Measurements from ENCODE around the gene SMLR1. TPM values are rescaled to one million over a fixed set of nuclear protein-coding genes. Genes with fewer than 3 reads are reported as not detected.

The SMLR1 gene
- total and polyA plus RNA-seq, 7 donors, result not detected

DNA sequence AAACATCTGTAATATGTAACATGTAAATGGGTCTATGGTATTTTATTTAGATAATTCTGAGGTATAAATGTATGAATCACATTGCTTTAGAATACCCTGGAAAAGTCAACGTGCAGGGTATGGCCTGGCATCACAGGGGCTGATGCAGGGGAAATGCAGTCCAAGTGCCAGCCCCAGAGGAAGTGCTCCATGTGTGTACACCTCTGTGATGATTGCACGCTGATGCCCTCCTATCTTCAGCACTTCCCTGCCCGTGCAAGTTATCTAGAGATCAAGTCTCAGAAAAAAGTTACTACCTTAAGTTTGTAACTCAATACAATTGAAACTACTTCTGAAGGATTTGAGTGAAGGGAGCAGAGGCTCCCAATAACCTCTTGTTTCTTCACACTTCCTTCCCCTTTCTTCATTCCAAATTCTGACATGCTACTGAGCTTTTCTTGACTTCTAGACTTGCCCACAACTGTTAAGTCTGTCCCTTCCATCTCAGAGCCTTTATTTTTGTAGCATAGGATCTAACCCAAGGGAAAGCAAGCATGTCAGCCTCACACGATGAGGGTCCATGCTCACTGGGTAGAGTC, 2.2 kb downstream of the SMLR1 start:
- TF ChIP-seq EP300 (IDR thresholded peaks at IDR 0.05) (no peak), POLR2A (IDR thresholded peaks at IDR 0.05) (no peak), POLR2AphosphoS5 (IDR thresholded peaks at IDR 0.05) (no peak)
- TF ChIP-seq, protein P1, sequence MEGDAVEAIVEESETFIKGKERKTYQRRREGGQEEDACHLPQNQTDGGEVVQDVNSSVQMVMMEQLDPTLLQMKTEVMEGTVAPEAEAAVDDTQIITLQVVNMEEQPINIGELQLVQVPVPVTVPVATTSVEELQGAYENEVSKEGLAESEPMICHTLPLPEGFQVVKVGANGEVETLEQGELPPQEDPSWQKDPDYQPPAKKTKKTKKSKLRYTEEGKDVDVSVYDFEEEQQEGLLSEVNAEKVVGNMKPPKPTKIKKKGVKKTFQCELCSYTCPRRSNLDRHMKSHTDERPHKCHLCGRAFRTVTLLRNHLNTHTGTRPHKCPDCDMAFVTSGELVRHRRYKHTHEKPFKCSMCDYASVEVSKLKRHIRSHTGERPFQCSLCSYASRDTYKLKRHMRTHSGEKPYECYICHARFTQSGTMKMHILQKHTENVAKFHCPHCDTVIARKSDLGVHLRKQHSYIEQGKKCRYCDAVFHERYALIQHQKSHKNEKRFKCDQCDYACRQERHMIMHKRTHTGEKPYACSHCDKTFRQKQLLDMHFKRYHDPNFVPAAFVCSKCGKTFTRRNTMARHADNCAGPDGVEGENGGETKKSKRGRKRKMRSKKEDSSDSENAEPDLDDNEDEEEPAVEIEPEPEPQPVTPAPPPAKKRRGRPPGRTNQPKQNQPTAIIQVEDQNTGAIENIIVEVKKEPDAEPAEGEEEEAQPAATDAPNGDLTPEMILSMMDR (IDR thresholded peaks at IDR 0.05), result no peak
- intact Hi-C loops (cut with DNase I), result no loop called here
- no peaks in the 10 kb centered on the region for H3K27me3 ChIP-seq
- H3K9me3 ChIP-seq, result no peaks in the 10 kb centered on the region
- H3K4me1 ChIP-seq, result no peaks in the 10 kb centered on the region
- no peak for DNase-seq
- WGBS, 2 donors, result 62 to 76% methylated on average over 4 of the region's 4 CpGs
- no peaks in the 10 kb centered on the region for H3K36me3 ChIP-seq
- no peak overlapping the region for H3K4me3 ChIP-seq
- H3K27ac ChIP-seq, result no peak overlapping the region

DNA sequence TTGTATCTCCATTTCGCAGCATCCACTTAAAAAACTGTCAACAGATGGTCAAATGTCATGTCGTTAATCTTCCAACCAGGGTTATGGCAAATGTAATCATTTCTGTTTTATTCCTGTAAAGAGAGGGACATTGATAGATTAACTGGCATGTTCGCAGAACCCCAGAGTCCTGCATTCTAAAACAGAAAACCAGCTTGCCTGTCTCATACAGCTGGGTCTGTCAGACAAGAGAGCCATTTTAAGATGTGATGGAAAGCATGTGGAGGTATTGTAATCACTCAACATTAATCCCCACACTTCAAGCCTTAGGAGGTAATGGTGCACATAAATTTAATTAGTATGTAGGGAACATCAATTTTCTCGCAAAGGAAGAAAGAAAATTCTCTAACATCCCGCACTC, 4.4 kb downstream of the SMLR1 start:
- TF ChIP-seq EP300 (IDR thresholded peaks at IDR 0.05) (no peak), POLR2AphosphoS5 (IDR thresholded peaks at IDR 0.05) (peak in 2 of 4 donors; percentile 53 to 54)
- Histone ChIP-seq H3K9me3 (no peaks in the 10 kb centered on the region), H3K36me3 (no peaks in the 10 kb centered on the region), H3K27ac (no peak overlapping the region), H3K4me1 (peaks cover 0 to 4% (median 0%) of the 10 kb centered on the region in 4 donors), H3K4me3 (no peak overlapping the region), H3K27me3 (no peaks in the 10 kb centered on the region)
- WGBS, 2 donors, result 83 to 92% methylated on average over 5 of the region's 5 CpGs
- intact Hi-C loops (cut with DNase I), result no loop called here
- DNase-seq, result no peak

DNA sequence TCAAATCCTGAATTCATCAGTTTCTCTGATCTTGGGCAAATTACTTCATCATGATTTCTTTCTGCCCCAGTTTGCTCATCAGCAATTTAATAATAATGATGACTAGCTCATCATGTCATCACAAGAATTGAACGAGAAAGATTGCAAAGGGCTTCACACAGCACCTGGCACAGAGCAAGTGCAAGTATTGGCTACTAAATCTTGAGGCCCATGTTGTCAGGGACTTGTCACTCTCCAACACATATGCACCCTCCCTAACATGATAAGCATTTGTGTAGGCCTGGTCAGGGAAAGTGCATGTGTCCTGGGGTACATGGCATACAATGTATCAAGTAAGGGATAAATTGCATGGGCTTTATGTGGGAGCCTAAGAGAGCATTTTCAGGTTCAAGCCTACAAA, 6.4 kb downstream of the SMLR1 start:
- intact Hi-C loops (cut with DNase I), result no loop called here

DNA sequence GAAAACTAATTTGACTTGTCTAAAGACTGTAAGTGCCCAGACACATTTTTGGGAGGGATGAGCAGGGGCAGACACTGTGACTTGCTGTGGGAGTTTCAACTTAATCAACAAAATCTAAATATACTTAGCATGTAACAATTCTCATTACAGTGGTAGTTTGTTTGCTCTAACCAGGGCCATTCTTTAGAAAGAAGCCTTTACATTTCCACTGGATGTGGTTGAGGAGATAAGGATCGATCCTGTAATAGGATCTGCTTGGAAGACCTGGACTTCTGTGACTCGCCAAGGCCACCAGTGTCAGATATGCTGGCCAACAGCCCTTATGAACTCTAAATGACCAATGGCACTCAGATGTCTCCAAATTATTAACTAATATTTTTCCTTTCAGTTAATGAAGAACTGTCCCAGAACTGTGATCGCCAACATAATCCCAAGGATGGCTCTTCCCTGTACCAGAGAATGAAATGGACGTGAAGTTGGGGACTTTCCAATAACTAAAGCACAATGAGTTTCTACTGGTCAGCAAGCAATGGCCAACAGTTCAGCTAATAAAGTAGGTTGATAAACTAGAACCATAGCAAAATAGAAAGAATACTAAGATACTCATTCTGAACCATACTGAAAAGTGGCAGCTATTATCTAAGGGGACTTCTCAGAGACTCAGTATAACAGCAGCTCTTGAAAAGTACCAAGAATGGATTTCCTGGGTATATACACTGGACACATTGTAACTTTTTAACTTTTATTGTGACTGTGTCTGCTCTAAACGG, 7.5 kb downstream of the SMLR1 start:
- TF ChIP-seq POLR2A (IDR thresholded peaks at IDR 0.05) (no peak), POLR2AphosphoS5 (IDR thresholded peaks at IDR 0.05) (no peak), EP300 (IDR thresholded peaks at IDR 0.05) (no peak)
- TF ChIP-seq, protein P1 (IDR thresholded peaks at IDR 0.05), result no peak
- Histone ChIP-seq H3K4me1 (peaks cover 0 to 4% (median 0%) of the 10 kb centered on the region in 4 donors), H3K36me3 (no peaks in the 10 kb centered on the region), H3K4me3 (no peak overlapping the region), H3K27me3 (no peaks in the 10 kb centered on the region), H3K27ac (no peak overlapping the region), H3K9me3 (no peaks in the 10 kb centered on the region)
- DNase-seq, result no peak
- intact Hi-C loops (cut with DNase I), result no loop called here
- WGBS, 2 donors, result 96 to 97% methylated on average over 5 of the region's 5 CpGs

More for the DNA sequence above, 6.4 kb downstream of the SMLR1 start:
- Histone ChIP-seq H3K27ac (no peak overlapping the region), H3K9me3 (no peaks in the 10 kb centered on the region), H3K4me1 (peaks cover 0 to 4% (median 0%) of the 10 kb centered on the region in 4 donors), H3K36me3 (no peaks in the 10 kb centered on the region), H3K27me3 (no peaks in the 10 kb centered on the region), H3K4me3 (no peak overlapping the region)
- no peak for DNase-seq
- TF ChIP-seq, protein P1 (IDR thresholded peaks at IDR 0.05), result no peak
- TF ChIP-seq EP300 (IDR thresholded peaks at IDR 0.05), result no peak
- TF ChIP-seq POLR2AphosphoS5 (IDR thresholded peaks at IDR 0.05), result no peak
- TF ChIP-seq POLR2A (IDR thresholded peaks at IDR 0.05), result no peak
- WGBS, 2 donors, result 50 to 95% methylated on average over 1 of the region's 1 CpG

DNA sequence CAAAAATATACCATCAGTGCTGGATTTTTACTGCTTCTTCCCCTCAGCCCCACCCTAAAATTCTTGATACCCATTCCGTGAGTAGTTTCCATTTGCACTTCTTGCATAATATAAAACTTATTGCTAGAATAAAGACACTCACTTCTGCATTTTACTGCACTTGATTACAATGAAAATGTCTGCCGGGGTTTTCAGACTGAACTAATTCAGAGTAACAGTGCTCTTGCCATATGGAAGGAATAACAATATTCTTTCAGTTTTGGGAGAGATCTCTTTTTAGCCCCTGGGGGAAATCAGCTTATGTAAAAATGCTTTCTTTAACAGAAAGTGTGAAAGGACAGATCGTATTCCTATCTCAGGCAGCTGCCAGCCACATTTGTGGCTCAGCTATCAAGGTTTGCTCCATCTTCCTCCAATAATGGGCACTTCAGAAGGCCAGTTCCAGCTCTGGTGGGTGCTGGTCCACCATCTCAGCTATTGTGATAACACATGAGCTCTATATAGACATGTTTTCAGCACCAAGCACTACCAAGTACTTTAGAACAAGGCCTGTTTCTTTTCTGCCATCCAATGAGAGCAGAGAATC, 8.9 kb downstream of the SMLR1 start:
- Histone ChIP-seq H3K27me3 (no peaks in the 10 kb centered on the region), H3K4me1 (peaks cover 0 to 4% (median 0%) of the 10 kb centered on the region in 4 donors), H3K9me3 (no peaks in the 10 kb centered on the region), H3K27ac (no peak overlapping the region), H3K4me3 (no peak overlapping the region), H3K36me3 (no peaks in the 10 kb centered on the region)
- no peak for DNase-seq
- intact Hi-C loops (cut with DNase I), result no loop called here
- 48 to 77% methylated on average over 3 of the region's 3 CpGs for WGBS, 2 donors
- TF ChIP-seq, protein P1 (IDR thresholded peaks at IDR 0.05), result no peak
- no peak for TF ChIP-seq POLR2A (IDR thresholded peaks at IDR 0.05)
- no peak for TF ChIP-seq EP300 (IDR thresholded peaks at IDR 0.05)
- no peak for TF ChIP-seq POLR2AphosphoS5 (IDR thresholded peaks at IDR 0.05)

Measured in sigmoid colon (tissue), 7 donors.